Epidermal melanocyte (primary cell): Measurements from ENCODE around the gene HLX.

Experiments
- DNase-seq: peaks from one replicate; pipeline ENCODE4 v3.0.0; 2011; ENCODE audit warnings: low spot score; ENCODE audit not compliant: insufficient read length

Gene HLX

DNA sequence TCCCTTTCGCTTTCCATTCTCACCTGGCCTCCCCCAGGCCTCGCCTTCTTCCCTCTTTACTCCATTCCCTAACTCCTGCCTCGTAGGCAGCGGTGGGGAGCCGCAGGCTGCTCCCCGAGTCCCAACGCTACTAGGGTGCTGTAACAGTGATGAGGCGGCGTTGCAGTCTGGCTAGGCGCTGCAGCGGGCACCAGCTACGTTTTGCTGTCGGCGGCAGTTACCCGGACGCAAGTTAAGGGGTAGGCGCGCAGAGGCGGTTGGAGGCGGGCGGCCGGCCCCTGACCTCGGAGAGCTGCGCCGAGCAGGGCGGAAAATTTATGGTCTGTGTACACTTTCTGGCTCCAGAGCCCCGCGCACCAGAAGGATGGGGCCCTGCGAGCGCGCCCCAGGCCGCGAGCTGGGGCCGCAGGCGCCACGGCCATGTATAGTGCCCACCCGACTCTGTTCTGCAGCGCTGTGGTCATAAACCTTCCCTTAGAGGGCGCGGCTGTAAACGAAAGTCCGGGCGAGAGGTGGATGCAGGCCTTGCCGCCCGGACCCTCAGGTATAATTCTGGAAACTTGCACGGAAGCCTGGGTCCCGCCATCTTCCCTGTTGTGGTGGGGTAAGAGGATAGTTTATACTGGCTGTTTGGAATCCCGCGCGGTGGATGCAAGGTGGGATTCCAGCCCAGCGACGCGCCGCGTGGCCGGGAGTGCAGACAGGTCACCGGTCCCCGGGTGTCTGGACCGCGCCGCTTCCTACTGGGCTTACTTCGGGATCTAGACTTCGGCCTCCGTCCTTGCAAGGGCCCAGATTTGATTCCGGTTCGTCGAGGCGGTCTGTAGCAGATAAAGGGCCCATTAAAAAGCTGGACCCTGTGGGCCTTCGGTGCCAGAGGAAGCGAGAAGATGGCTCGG, 15.0 kb downstream of the HLX start:
- DNase-seq, result no peak

DNA sequence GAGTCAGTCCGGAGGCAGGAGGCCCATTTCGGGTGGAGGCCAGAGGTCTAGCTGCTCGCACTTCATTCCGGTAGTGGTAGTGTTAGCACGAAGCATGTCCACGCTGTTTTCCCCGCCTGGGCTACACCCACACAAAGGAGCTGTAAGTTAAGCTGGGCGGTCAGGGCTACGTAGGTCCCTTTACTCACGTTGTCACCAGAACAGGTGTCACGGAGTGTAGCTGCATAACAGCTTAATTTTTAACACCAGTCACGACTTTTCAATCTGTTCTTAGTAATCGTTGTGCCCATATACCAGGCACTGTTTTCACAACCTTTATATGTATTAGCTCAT, 15.6 kb downstream of the HLX start:
- no peak for DNase-seq

- no peak for DNase-seq
Observed at GRCh38 chr1:220895412-220895946, 16.2 kb downstream of the HLX start.

GRCh38 chr1:220896092-220896491, 16.8 kb downstream of the HLX start:
- DNase-seq, result no peak

DNA sequence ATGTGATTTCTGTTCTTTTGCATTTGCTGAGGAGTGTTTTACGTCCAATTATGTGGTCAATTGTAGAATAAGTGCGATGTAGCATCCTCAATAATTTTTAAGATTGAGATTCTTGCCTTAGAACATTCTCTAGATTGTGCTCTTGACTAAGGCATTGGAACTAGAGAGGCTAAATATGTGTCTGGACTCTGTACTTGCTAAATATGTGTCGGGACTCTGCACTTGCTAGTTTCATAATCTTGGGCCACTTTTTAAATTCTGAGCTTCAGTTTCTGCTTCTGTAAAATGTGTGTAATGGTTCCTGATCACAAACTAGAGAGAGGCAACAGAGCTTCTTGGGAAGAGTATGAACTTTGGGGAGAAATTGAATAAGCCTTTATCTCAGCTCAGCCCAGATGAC, 21.6 kb downstream of the HLX start:
- no peak for DNase-seq

- DNase-seq, result no peak
Observed at GRCh38 chr1:220901881-220902280, 22.6 kb downstream of the HLX start.

DNA sequence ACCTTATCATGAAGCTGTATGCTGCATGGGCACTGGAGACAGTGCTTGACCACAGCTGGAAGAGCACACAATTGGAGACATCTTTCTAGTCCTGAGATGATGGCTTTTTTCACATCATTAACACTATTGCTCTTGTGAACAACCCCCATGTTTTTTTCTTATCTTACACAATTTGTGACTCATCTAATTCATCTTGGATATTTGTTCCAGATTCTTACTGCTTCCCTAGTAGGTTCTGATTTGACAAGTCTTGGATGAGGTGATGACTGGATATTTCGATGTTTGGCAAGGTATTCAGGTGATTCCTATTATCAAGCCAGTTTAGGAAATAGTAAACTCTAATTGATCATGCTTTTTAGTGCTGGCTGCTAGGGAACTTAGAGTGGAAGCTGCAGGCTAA, 23.7 kb downstream of the HLX start:
- no peak for DNase-seq

GRCh38 chr1:220904876-220905275, 25.6 kb downstream of the HLX start:
- DNase-seq, result no peak

GRCh38 chr1:220905650-220906560, 26.7 kb downstream of the HLX start:
- DNase-seq, result no peak

GRCh38 chr1:220906561-220907334, 27.5 kb downstream of the HLX start:
- DNase-seq, result no peak

DNA sequence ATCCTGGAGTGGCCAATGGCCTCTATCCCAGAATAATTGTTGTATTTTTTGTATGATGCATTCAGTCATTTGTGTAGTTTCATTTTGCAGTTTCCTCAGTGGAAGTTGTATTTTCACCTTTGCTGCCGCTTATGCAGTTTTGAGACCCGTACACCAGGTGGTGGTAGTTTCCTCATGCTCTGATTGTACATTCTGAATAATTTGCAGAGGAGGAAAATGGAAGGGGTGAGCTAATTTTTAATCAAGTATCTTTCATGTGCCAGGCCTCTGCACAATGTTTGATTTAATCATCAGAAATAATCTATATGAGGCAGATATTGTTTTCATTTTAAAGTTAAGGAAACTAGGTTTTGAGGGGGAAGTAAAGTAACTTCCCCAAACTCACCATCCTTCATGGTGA, 29.5 kb downstream of the HLX start:
- no peak for DNase-seq

- no peak for DNase-seq
Observed at GRCh38 chr1:220910021-220910420, 30.8 kb downstream of the HLX start.

DNA sequence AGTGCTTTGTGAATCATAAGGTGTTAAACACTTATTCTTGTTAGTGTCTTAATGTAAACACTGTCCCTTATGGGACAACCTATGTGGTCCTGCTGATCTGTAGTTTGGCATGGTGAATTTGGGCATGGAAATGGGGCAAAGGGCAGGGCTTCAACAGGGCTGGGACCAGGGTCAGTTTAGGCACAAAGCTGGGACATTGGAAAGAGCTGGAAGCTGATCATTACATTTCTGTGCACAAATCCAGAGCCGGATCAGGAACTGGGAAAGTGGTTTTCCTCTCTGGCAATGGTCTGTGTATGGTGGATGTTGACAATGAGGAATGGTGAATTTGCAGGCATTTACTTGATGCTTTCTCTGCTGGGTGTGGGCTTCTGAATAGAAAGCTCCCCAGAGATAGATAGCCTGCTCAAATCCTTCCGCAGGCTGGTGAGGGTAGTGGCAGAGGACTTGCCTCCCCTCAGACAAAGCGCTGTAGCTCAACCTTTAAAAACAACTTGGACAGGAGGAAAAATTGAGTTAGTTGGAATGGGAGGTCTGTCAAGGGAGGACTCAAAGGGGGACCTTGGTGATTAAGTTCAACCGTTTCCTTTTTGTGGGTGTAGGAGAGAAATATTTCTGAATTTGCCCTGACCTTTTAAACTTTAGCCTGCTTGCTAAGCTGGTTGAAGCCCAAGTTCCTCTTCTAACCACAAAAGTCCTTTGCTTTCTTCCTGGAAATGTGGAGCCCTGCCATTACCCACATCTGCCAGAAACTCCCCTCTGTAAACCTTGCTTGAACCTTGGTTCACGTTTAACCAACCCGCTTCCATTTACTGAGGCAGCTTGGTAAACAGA, 35.3 kb downstream of the HLX start:
- no peak for DNase-seq

- no peak for DNase-seq
Observed at GRCh38 chr1:220915117-220915440, 35.8 kb downstream of the HLX start.

DNA sequence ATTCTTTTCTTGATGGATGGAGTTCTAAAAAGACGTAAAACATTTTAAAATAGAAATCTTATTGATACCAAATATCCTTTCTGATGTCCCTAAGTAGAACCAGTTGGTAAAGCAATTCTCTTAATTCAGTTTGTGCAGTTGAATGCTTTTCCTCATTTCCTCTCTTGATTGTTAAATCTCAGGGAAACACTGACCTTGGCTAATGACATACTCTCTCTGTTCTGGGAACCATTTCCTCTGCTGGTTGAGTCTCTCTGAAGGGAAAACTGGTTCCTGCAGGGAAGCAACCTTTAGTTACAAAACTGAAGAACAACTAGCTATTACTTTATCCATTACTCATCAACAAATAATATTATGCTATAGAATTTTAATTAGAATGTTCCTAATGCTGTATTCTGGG, 36.7 kb downstream of the HLX start:
- no peak for DNase-seq

- DNase-seq, result no peak
Observed at GRCh38 chr1:220917101-220917500, 37.9 kb downstream of the HLX start.

GRCh38 chr1:220917535-220918209, 38.4 kb downstream of the HLX start:
- DNase-seq, result no peak

DNA sequence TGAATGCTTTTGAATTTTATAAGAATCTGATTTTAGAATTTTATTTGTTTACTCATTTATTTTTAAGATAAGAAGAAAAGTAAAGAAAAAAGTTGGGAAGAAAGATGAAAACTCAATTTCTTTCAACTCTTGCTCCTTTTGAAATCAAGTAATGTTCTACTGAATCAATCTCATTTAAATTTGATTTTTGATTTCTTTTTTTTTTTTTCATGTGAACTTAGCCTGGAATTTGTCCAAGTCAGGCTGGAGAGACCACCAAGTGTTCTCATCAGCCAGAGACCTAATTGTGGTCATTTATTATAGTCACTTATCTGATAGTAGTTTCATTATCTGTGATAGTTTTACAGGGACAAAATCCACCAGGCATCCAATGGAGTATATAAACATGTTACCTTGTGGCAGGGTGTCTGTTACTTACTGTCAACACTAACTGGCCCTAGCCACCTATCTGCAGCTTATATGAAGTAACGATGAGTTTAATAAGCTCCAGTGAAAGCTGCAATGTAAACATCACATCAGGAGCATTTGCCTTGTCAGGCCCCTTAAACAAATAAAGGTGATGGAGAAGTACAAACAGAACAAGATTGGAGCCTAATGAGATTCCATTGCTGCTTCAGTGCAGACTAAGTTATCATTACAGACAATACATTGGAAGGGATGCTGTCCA, 39.2 kb downstream of the HLX start:
- DNase-seq, result no peak

GRCh38 chr1:220920967-220921366, 41.7 kb downstream of the HLX start:
- no peak for DNase-seq

DNA sequence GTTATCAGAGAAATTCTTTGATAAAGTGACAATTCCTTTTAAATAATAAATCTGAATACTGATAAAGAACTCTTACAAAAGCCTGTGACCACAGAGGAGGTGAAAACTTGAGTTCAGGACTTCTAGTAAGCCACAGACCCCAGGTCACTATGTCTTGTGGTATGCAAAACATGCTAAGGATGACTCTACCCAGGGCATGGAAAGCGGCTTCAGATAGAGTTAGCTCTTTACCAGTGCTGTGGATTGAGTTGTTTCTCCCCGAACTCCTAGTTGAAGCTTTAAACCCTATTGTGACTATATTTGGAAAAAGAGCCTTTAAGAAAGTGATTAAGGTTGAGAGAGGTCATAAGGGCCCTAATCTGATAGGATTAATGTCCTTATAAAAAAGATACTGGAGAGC, 42.3 kb downstream of the HLX start:
- no peak for DNase-seq
